CD4-positive, alpha-beta memory T cell (primary cell): ENCODE measurements around the gene EFNA5. TPM values are rescaled to one million over a fixed set of nuclear protein-coding genes. Genes with fewer than 3 reads are reported as not detected.

Experiments used
- CTCF ChIA-PET: fragments of 350-600 bp; sonication (Branson Sonifier 250); formaldehyde crosslinking; loops from one replicate; lab custom pipeline; 2021; ENCODE audit warnings: inconsistent platforms; ENCODE audit not compliant: partially characterized antibody; lab: Charles Lee
- POLR2A ChIA-PET: fragments of 350-600 bp; sonication (Branson Sonifier 250); formaldehyde crosslinking; loops from one replicate; lab custom pipeline; 2021; ENCODE audit not compliant: partially characterized antibody; lab: Charles Lee
- DNase-seq, 5 donors: peaks; one replicate each; pipeline versions ENCODE4 v3.0.0 to v3.0.0-alpha.2; 2020 to 2022; ENCODE audit warnings: mixed read lengths in 1 of 5
- H3K27ac ChIP-seq: one replicate; pipeline ENCODE4 v1.7.0; 2013; ENCODE audit warnings: low read depth, low read length
- H3K27me3 ChIP-seq: 2 replicates; pipeline ENCODE4 v1.7.0; 2013; ENCODE audit warnings: mild to moderate bottlenecking, low read length, moderate library complexity; ENCODE audit not compliant: insufficient read depth
- H3K36me3 ChIP-seq: 2 replicates; pipeline ENCODE4 v1.7.0; 2013; ENCODE audit warnings: mild to moderate bottlenecking, low read length, moderate library complexity; ENCODE audit not compliant: insufficient read depth
- H3K4me1 ChIP-seq: 2 replicates; pipeline ENCODE4 v1.7.0; 2013; ENCODE audit warnings: mild to moderate bottlenecking, low read length, moderate library complexity; ENCODE audit not compliant: insufficient read depth
- H3K4me3 ChIP-seq, 2 donors: one replicate each; pipeline ENCODE4 v1.7.0; 2013; ENCODE audit warnings: low read length in 2 of 2, mild to moderate bottlenecking in 1 of 2
- H3K9me3 ChIP-seq, 2 donors: one replicate each; pipeline ENCODE4 v1.7.0; 2013; ENCODE audit warnings: low read length in 2 of 2, control low read depth in 1 of 2; ENCODE audit not compliant: control insufficient read depth in 1 of 2
- H3K27ac Mint-ChIP-seq, 7 donors: one replicate each; pipeline ENCODE4 v1.8.0; 2020 to 2021; ENCODE audit warnings: mixed read lengths in 7 of 7, mild to moderate bottlenecking in 6 of 7, inconsistent platforms in 3 of 7, moderate library complexity in 3 of 7
- H3K27me3 Mint-ChIP-seq, 2 donors: one replicate each; pipeline ENCODE4 v1.8.0; 2020 to 2021; ENCODE audit warnings: mixed read lengths in 2 of 2
- H3K36me3 Mint-ChIP-seq, 2 donors: one replicate each; pipeline ENCODE4 v1.8.0; 2020 to 2021; ENCODE audit warnings: mixed read lengths in 2 of 2, inconsistent platforms in 1 of 2, mild to moderate bottlenecking in 1 of 2
- H3K4me1 Mint-ChIP-seq, 4 donors: one replicate each; pipeline ENCODE4 v1.8.0; 2020 to 2021; ENCODE audit warnings: mixed read lengths in 4 of 4, mild to moderate bottlenecking in 1 of 4
- H3K4me3 Mint-ChIP-seq, 8 donors: one replicate each; pipeline ENCODE4 v1.8.0; 2020 to 2021; ENCODE audit warnings: mixed read lengths in 8 of 8, mild to moderate bottlenecking in 7 of 8, moderate library complexity in 6 of 8, inconsistent platforms in 3 of 8
- H3K9me3 Mint-ChIP-seq, 8 donors: one replicate each; pipeline ENCODE4 v1.8.0; 2020 to 2021; ENCODE audit warnings: mixed read lengths in 8 of 8, mild to moderate bottlenecking in 5 of 8, inconsistent platforms in 3 of 8, moderate library complexity in 1 of 8
- intact Hi-C: fragments of 100-400 bp; cut with micrococcal nuclease; formaldehyde crosslinking; loops from one replicate; pipeline ENCODE4 v1.15.1; 2023
- polyA plus RNA-seq, 2 donors: library from polyadenylated mRNA; unstranded; fragments of 300-500 nt; fragmentation: Illumina TruSeq; gene quantifications; one replicate each; pipeline ENCODE4 v1.2.3, GENCODE V29; 2021
- total RNA-seq, 2 experiments: library from RNA; stranded (reverse); gene quantifications; one replicate each; pipeline ENCODE4 v1.2.3, GENCODE V29; 2021

Gene EFNA5
- total and polyA plus RNA-seq, 4 experiments from 2014 or later, result not detected

- no peak for DNase-seq
- H3K27ac Mint-ChIP-seq, result no peak overlapping the region
These were observed 77.7 kb downstream of the EFNA5 start for GRCh38 chr5:107593009-107593408.

GRCh38 chr5:107592515-107592914 is 78.2 kb downstream of the EFNA5 start:
- Mint-ChIP-seq H3K27me3 (peaks cover 4 to 5% of the 10 kb centered on the region in 2 donors), H3K27ac (peak overlapping the region in 1 of 7 donors; percentile 9), H3K4me1 (no peaks in the 10 kb centered on the region), H3K36me3 (no peaks in the 10 kb centered on the region), H3K4me3 (no peak overlapping the region), H3K9me3 (no peaks in the 10 kb centered on the region)
- H3K4me3 ChIP-seq, result no peak overlapping the region
- intact Hi-C loops, result no loop called here
- CTCF ChIA-PET, result no interaction called here
- H3K36me3 ChIP-seq, result no peaks in the 10 kb centered on the region
- H3K27me3 ChIP-seq, result no peaks in the 10 kb centered on the region
- H3K9me3 ChIP-seq, result no peaks in the 10 kb centered on the region
- DNase-seq, result no peak
- H3K4me1 ChIP-seq, result no peaks in the 10 kb centered on the region
- H3K27ac ChIP-seq, result no peak overlapping the region
- POLR2A ChIA-PET, result no interaction called here

More at GRCh38 chr5:107593009-107593408, 77.7 kb downstream of the EFNA5 start:
- H3K9me3 Mint-ChIP-seq, result no peaks in the 10 kb centered on the region
- intact Hi-C loops, result no loop called here
- ChIA-PET CTCF (no interaction called here), POLR2A (no interaction called here)
- peaks cover 4 to 5% of the 10 kb centered on the region in 2 donors for H3K27me3 Mint-ChIP-seq
- no peaks in the 10 kb centered on the region for H3K36me3 Mint-ChIP-seq
- Histone ChIP-seq H3K4me3 (no peak overlapping the region), H3K4me1 (no peaks in the 10 kb centered on the region), H3K27me3 (no peaks in the 10 kb centered on the region), H3K36me3 (no peaks in the 10 kb centered on the region), H3K9me3 (no peaks in the 10 kb centered on the region), H3K27ac (no peak overlapping the region)
- no peak overlapping the region for H3K4me3 Mint-ChIP-seq
- H3K4me1 Mint-ChIP-seq, result no peaks in the 10 kb centered on the region

GRCh38 chr5:107590686-107591085 is 80.1 kb downstream of the EFNA5 start:
- CTCF ChIA-PET, result no interaction called here
- Mint-ChIP-seq H3K36me3 (no peaks in the 10 kb centered on the region), H3K27me3 (peaks cover 2% of the 10 kb centered on the region in 2 donors), H3K27ac (no peak overlapping the region), H3K4me3 (no peak overlapping the region), H3K4me1 (no peaks in the 10 kb centered on the region), H3K9me3 (no peaks in the 10 kb centered on the region)
- no peak for DNase-seq
- Histone ChIP-seq H3K4me1 (no peaks in the 10 kb centered on the region), H3K36me3 (no peaks in the 10 kb centered on the region), H3K9me3 (no peaks in the 10 kb centered on the region), H3K4me3 (no peak overlapping the region), H3K27ac (no peak overlapping the region), H3K27me3 (no peaks in the 10 kb centered on the region)
- intact Hi-C loops, result no loop called here
- POLR2A ChIA-PET, result no interaction called here

- intact Hi-C loops, result no loop called here
- no peaks in the 10 kb centered on the region for H3K27me3 ChIP-seq
- H3K4me3 Mint-ChIP-seq, result no peak overlapping the region
- ChIA-PET POLR2A (no interaction called here), CTCF (no interaction called here)
- H3K27me3 Mint-ChIP-seq, result peaks cover 2% of the 10 kb centered on the region in 2 donors
- H3K4me3 ChIP-seq, result no peak overlapping the region
- no peaks in the 10 kb centered on the region for H3K9me3 ChIP-seq
- no peak overlapping the region for H3K27ac ChIP-seq
- no peak for DNase-seq
- no peaks in the 10 kb centered on the region for H3K9me3 Mint-ChIP-seq
- no peak overlapping the region for H3K27ac Mint-ChIP-seq
- no peaks in the 10 kb centered on the region for H3K36me3 Mint-ChIP-seq
- no peaks in the 10 kb centered on the region for H3K36me3 ChIP-seq
- no peaks in the 10 kb centered on the region for H3K4me1 Mint-ChIP-seq
- H3K4me1 ChIP-seq, result no peaks in the 10 kb centered on the region
These were observed 81.1 kb downstream of the EFNA5 start for GRCh38 chr5:107589520-107590193.

- H3K9me3 ChIP-seq, result no peaks in the 10 kb centered on the region
- peaks cover 5 to 7% of the 10 kb centered on the region in 2 donors for H3K27me3 Mint-ChIP-seq
- no peaks in the 10 kb centered on the region for H3K4me1 Mint-ChIP-seq
- DNase-seq, result no peak
- no peak overlapping the region for H3K27ac ChIP-seq
- POLR2A ChIA-PET, result no interaction called here
- no peaks in the 10 kb centered on the region for H3K36me3 ChIP-seq
- CTCF ChIA-PET, result interaction anchor here (1.1 to 2.5 kb wide), 2 partner anchors 9 to 11 kb away, joined by 3 to 8 read pairs; no protein-coding TSS in a partner anchor
- H3K4me1 ChIP-seq, result no peaks in the 10 kb centered on the region
- H3K9me3 Mint-ChIP-seq, result no peaks in the 10 kb centered on the region
- intact Hi-C loops, result no loop called here
- no peak overlapping the region for H3K27ac Mint-ChIP-seq
- H3K4me3 Mint-ChIP-seq, result no peak overlapping the region
- H3K36me3 Mint-ChIP-seq, result no peaks in the 10 kb centered on the region
- no peaks in the 10 kb centered on the region for H3K27me3 ChIP-seq
- no peak overlapping the region for H3K4me3 ChIP-seq
These were observed 88.1 kb downstream of the EFNA5 start for GRCh38 chr5:107582625-107583024.

- Mint-ChIP-seq H3K27me3 (peaks cover 5 to 8% of the 10 kb centered on the region in 2 donors), H3K27ac (no peak overlapping the region), H3K4me1 (no peaks in the 10 kb centered on the region), H3K4me3 (no peak overlapping the region), H3K9me3 (no peaks in the 10 kb centered on the region), H3K36me3 (no peaks in the 10 kb centered on the region)
- POLR2A ChIA-PET, result no interaction called here
- Histone ChIP-seq H3K9me3 (no peaks in the 10 kb centered on the region), H3K27me3 (no peaks in the 10 kb centered on the region), H3K36me3 (no peaks in the 10 kb centered on the region), H3K4me1 (no peaks in the 10 kb centered on the region), H3K4me3 (no peak overlapping the region), H3K27ac (no peak overlapping the region)
- intact Hi-C loops, result no loop called here
- no peak for DNase-seq
- CTCF ChIA-PET, result interaction anchor here (2.2 kb wide), 1 partner anchor 9 kb away, joined by 13 read pairs; no protein-coding TSS in a partner anchor
These were observed 89.6 kb downstream of the EFNA5 start for GRCh38 chr5:107580889-107581820.

- no peaks in the 10 kb centered on the region for H3K9me3 Mint-ChIP-seq
- H3K4me1 ChIP-seq, result no peaks in the 10 kb centered on the region
- H3K9me3 ChIP-seq, result no peaks in the 10 kb centered on the region
- H3K4me1 Mint-ChIP-seq, result no peaks in the 10 kb centered on the region
- no peak for DNase-seq
- H3K27ac Mint-ChIP-seq, result no peak overlapping the region
- H3K27ac ChIP-seq, result no peak overlapping the region
- H3K36me3 Mint-ChIP-seq, result no peaks in the 10 kb centered on the region
- H3K36me3 ChIP-seq, result no peaks in the 10 kb centered on the region
- CTCF ChIA-PET, result no interaction called here
- no peak overlapping the region for H3K4me3 Mint-ChIP-seq
- H3K27me3 Mint-ChIP-seq, result peaks cover 6 to 12% of the 10 kb centered on the region in 2 donors
- H3K27me3 ChIP-seq, result no peaks in the 10 kb centered on the region
- POLR2A ChIA-PET, result no interaction called here
- H3K4me3 ChIP-seq, result no peak overlapping the region
- intact Hi-C loops, result no loop called here
These were observed 92.6 kb downstream of the EFNA5 start for GRCh38 chr5:107578051-107578635.
